HepG2 (cell line): ENCODE results near the gene TENT4B. TPM values are rescaled to one million over a fixed set of nuclear protein-coding genes. Genes with fewer than 3 reads are reported as not detected.

ENCODE experiments used
- GABPA ChIP-seq, 2 experiments: IDR thresholded peaks; 2 replicates each; pipeline ENCODE4 v1.6.1; 2011 to 2016; ENCODE audit warnings: low read depth in 2 of 2, low read length in 1 of 2, missing biosample characterization in 1 of 2, missing genetic modification characterization in 1 of 2
- KDM6A ChIP-seq: IDR thresholded peaks from 2 replicates; pipeline ENCODE4 v1.6.1; 2016; ENCODE audit warnings: low read depth
- MTA1 ChIP-seq: sonication (generic); formaldehyde crosslinking; IDR thresholded peaks from 2 replicates; pipeline ENCODE4 v1.4.0; 2020; ENCODE audit warnings: missing genetic modification reagents, mild to moderate bottlenecking, borderline replicate concordance
- NFRKB ChIP-seq: fragments of 450-650 bp; IDR thresholded peaks from 2 replicates; pipeline ENCODE4 v1.6.1; 2017
- NR2F2 ChIP-seq: IDR thresholded peaks from 2 replicates; pipeline ENCODE4 v1.6.1; 2012; ENCODE audit warnings: low read depth, inconsistent platforms, borderline replicate concordance
- PHF21A ChIP-seq: sonication (generic); formaldehyde crosslinking; IDR thresholded peaks from 2 replicates; pipeline ENCODE4 v1.5.0; 2020; ENCODE audit warnings: mild to moderate bottlenecking, missing genetic modification reagents
- RARG ChIP-seq: sonication (generic); formaldehyde crosslinking; IDR thresholded peaks from 2 replicates; pipeline ENCODE4 v1.4.0; 2020; ENCODE audit warnings: low read depth, mild to moderate bottlenecking, missing genetic modification reagents
- TARDBP ChIP-seq: sonication (generic); formaldehyde crosslinking; IDR thresholded peaks from 2 replicates; pipeline ENCODE4 v1.8.0; 2022; ENCODE audit warnings: mild to moderate bottlenecking, missing genetic modification reagents
- TFE3 ChIP-seq: IDR thresholded peaks from 2 replicates; pipeline ENCODE4 v1.6.1; 2016
- ZBTB26 ChIP-seq: IDR thresholded peaks from 2 replicates; pipeline ENCODE4 v1.6.1; 2016; ENCODE audit warnings: missing compliant biosample characterization, missing genetic modification reagents, borderline replicate concordance
- ZEB1 ChIP-seq: IDR thresholded peaks from 2 replicates; pipeline ENCODE4 v1.6.1; 2012; ENCODE audit warnings: mild to moderate bottlenecking, low read depth, inconsistent platforms; ENCODE audit not compliant: insufficient replicate concordance
- ZNF468 ChIP-seq: sonication (generic); formaldehyde crosslinking; IDR thresholded peaks from 2 replicates; pipeline ENCODE4 v1.8.0; 2022; ENCODE audit warnings: mild to moderate bottlenecking, moderate library complexity, missing genetic modification reagents
- ZNF577 ChIP-seq: sonication (generic); formaldehyde crosslinking; IDR thresholded peaks from 2 replicates; pipeline ENCODE4 v1.4.0; 2020; ENCODE audit warnings: mild to moderate bottlenecking, low read depth, missing genetic modification reagents, borderline replicate concordance
- ZNF776 ChIP-seq: sonication (generic); formaldehyde crosslinking; IDR thresholded peaks from 2 replicates; pipeline ENCODE4 v1.4.0; 2020; ENCODE audit warnings: mild to moderate bottlenecking, missing genetic modification reagents
- polyA plus RNA-seq, 8 experiments: library from polyadenylated mRNA; depleted of rRNA in 3 of 8; stranded (reverse) in 7 of 8; unstranded in 1 of 8; fragments of >200 nt; fragmentation: Illumina TruSeq in 4 of 8; extraction: Trizol in 4 of 8; gene quantifications; 2 replicates each; pipeline versions ENCODE4 v1.2.1 to v1.2.3, GENCODE V29; 2011 to 2016; ENCODE audit warnings: low read depth in 4 of 8, missing spikeins in 1 of 8, mixed read lengths in 1 of 8; ENCODE audit not compliant: insufficient read depth in 1 of 8
- total RNA-seq, 5 experiments: library from RNA; depleted of rRNA; stranded (reverse); fragments of >200 nt; fragmentation: Illumina TruSeq; extraction: Trizol; gene quantifications; 2 replicates each; pipeline ENCODE4 v1.2.3, GENCODE V29; 2016; ENCODE audit warnings: low read depth in 1 of 5
- TF ChIP-seq, protein P1 (sequence below): sonication (generic); formaldehyde crosslinking; IDR thresholded peaks from one replicate; pipeline ENCODE4 v1.5.1; 2020; ENCODE audit warnings: mild to moderate bottlenecking, missing genetic modification reagents; ENCODE audit errors: not compliant biosample characterization
- TF ChIP-seq, protein P2 (sequence below): sonication (generic); formaldehyde crosslinking; IDR thresholded peaks from 2 replicates; pipeline ENCODE4 v1.8.1; 2023; ENCODE audit warnings: mild to moderate bottlenecking, moderate library complexity, missing genetic modification reagents
- TF ChIP-seq, protein P3 (sequence below): conservative IDR thresholded peaks from 2 replicates; pipeline ENCODE4 v1.6.1; 2018; ENCODE audit warnings: missing genetic modification reagents

The TENT4B gene
- total and polyA plus RNA-seq, 2 of the 13 experiments (the other 11 are each of a cell fraction or from before 2014, with no cell fraction given): 15.0 to 32.8 TPM

- TF ChIP-seq, protein P1, sequence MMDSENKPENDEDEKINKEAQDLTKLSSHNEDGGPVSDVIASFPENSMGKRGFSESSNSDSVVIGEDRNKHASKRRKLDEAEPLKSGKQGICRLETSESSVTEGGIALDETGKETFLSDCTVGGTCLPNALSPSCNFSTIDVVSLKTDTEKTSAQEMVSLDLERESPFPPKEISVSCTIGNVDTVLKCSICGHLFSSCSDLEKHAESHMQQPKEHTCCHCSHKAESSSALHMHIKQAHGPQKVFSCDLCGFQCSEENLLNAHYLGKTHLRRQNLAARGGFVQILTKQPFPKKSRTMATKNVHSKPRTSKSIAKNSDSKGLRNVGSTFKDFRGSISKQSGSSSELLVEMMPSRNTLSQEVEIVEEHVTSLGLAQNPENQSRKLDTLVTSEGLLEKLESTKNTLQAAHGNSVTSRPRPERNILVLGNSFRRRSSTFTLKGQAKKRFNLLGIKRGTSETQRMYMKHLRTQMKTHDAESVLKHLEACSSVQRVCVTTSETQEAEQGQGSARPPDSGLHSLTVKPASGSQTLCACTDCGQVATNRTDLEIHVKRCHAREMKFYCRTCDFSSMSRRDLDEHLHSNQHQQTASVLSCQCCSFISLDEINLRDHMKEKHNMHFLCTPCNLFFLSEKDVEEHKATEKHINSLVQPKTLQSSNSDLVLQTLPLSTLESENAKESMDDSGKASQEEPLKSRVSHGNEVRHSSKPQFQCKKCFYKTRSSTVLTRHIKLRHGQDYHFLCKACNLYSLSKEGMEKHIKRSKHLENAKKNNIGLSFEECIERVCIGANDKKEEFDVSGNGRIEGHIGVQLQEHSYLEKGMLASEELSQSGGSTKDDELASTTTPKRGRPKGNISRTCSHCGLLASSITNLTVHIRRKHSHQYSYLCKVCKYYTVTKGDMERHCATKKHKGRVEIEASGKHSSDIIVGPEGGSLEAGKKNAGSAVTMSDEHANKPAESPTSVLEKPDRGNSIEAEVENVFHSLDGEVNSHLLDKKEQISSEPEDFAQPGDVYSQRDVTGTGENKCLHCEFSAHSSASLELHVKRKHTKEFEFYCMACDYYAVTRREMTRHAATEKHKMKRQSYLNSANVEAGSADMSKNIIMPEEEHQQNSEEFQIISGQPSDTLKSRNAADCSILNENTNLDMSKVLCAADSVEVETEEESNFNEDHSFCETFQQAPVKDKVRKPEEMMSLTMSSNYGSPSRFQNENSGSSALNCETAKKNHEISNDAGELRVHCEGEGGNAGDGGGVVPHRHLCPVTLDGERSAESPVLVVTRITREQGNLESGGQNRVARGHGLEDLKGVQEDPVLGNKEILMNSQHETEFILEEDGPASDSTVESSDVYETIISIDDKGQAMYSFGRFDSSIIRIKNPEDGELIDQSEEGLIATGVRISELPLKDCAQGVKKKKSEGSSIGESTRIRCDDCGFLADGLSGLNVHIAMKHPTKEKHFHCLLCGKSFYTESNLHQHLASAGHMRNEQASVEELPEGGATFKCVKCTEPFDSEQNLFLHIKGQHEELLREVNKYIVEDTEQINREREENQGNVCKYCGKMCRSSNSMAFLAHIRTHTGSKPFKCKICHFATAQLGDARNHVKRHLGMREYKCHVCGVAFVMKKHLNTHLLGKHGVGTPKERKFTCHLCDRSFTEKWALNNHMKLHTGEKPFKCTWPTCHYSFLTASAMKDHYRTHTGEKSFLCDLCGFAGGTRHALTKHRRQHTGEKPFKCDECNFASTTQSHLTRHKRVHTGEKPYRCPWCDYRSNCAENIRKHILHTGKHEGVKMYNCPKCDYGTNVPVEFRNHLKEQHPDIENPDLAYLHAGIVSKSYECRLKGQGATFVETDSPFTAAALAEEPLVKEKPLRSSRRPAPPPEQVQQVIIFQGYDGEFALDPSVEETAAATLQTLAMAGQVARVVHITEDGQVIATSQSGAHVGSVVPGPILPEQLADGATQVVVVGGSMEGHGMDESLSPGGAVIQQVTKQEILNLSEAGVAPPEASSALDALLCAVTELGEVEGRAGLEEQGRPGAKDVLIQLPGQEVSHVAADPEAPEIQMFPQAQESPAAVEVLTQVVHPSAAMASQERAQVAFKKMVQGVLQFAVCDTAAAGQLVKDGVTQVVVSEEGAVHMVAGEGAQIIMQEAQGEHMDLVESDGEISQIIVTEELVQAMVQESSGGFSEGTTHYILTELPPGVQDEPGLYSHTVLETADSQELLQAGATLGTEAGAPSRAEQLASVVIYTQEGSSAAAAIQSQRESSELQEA (CRISPR knock-in tag): peak; percentile 38
- TF ChIP-seq TFE3 (CRISPR knock-in tag) (no peak), ZBTB26 (CRISPR knock-in tag) (0 out of 2 replicates have a peak, but pooled peaks have one; percentile 5), NFRKB (no peak), NR2F2 (no peak), GABPA (IDR thresholded peaks at IDR 0.05; ENCODE audit: low read depth, low read length) (no peak), GABPA (CRISPR knock-in tag; IDR thresholded peaks at IDR 0.05; ENCODE audit: low read depth) (no peak), ZNF776 (CRISPR knock-in tag) (no peak), ZEB1 (no peak), TARDBP (CRISPR knock-in tag) (no peak), MTA1 (no peak), RARG (CRISPR knock-in tag) (no peak), ZNF468 (no peak), KDM6A (CRISPR knock-in tag) (no peak), ZNF577 (CRISPR knock-in tag) (no peak), PHF21A (CRISPR knock-in tag) (peak; percentile 16; the same call in 1 of the 2 replicates)
- TF ChIP-seq, protein P2, sequence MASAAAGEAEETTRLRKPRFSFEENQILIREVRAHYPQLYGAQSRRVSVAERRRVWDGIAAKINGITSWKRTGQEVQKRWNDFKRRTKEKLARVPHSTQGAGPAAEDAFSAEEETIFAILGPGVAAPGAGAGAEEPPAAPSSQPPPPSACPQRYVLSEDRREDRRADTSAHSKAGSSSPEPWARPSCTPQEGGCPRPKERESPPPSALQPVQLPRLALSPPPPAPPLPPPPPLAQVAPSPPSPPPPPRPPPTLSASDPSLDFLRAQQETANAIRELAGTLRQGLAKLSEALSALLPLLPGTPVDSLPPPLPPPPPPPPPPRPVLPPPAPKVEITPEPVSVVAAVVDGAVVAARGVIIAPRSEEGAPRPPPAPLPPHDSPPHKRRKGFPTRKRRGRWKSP: no peak
- TF ChIP-seq, protein P3, sequence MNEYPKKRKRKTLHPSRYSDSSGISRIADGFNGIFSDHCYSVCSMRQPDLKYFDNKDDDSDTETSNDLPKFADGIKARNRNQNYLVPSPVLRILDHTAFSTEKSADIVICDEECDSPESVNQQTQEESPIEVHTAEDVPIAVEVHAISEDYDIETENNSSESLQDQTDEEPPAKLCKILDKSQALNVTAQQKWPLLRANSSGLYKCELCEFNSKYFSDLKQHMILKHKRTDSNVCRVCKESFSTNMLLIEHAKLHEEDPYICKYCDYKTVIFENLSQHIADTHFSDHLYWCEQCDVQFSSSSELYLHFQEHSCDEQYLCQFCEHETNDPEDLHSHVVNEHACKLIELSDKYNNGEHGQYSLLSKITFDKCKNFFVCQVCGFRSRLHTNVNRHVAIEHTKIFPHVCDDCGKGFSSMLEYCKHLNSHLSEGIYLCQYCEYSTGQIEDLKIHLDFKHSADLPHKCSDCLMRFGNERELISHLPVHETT: no peak
Observed at GRCh38 chr16:50152351-50152806, 727 bp upstream of the TENT4B start (continued).
